CD4-positive, alpha-beta memory T cell (primary cell): ENCODE measurements around the gene PEAK3. TPM values are rescaled to one million over a fixed set of nuclear protein-coding genes. Genes with fewer than 3 reads are reported as not detected.

Source experiments
- CTCF ChIA-PET: fragments of 350-600 bp; sonication (Branson Sonifier 250); formaldehyde crosslinking; loops from one replicate; lab custom pipeline; 2021; ENCODE audit warnings: inconsistent platforms; ENCODE audit not compliant: partially characterized antibody; lab: Charles Lee
- POLR2A ChIA-PET: fragments of 350-600 bp; sonication (Branson Sonifier 250); formaldehyde crosslinking; loops from one replicate; lab custom pipeline; 2021; ENCODE audit not compliant: partially characterized antibody; lab: Charles Lee
- DNase-seq, 5 donors: peaks; one replicate each; pipeline versions ENCODE4 v3.0.0 to v3.0.0-alpha.2; 2020 to 2022; ENCODE audit warnings: mixed read lengths in 1 of 5
- H3K27ac ChIP-seq: one replicate; pipeline ENCODE4 v1.7.0; 2013; ENCODE audit warnings: low read depth, low read length
- H3K27me3 ChIP-seq: 2 replicates; pipeline ENCODE4 v1.7.0; 2013; ENCODE audit warnings: mild to moderate bottlenecking, low read length, moderate library complexity; ENCODE audit not compliant: insufficient read depth
- H3K36me3 ChIP-seq: 2 replicates; pipeline ENCODE4 v1.7.0; 2013; ENCODE audit warnings: mild to moderate bottlenecking, low read length, moderate library complexity; ENCODE audit not compliant: insufficient read depth
- H3K4me1 ChIP-seq: 2 replicates; pipeline ENCODE4 v1.7.0; 2013; ENCODE audit warnings: mild to moderate bottlenecking, low read length, moderate library complexity; ENCODE audit not compliant: insufficient read depth
- H3K4me3 ChIP-seq, 2 donors: one replicate each; pipeline ENCODE4 v1.7.0; 2013; ENCODE audit warnings: low read length in 2 of 2, mild to moderate bottlenecking in 1 of 2
- H3K9me3 ChIP-seq, 2 donors: one replicate each; pipeline ENCODE4 v1.7.0; 2013; ENCODE audit warnings: low read length in 2 of 2, control low read depth in 1 of 2; ENCODE audit not compliant: control insufficient read depth in 1 of 2
- H3K27ac Mint-ChIP-seq, 7 donors: one replicate each; pipeline ENCODE4 v1.8.0; 2020 to 2021; ENCODE audit warnings: mixed read lengths in 7 of 7, mild to moderate bottlenecking in 6 of 7, inconsistent platforms in 3 of 7, moderate library complexity in 3 of 7
- H3K27me3 Mint-ChIP-seq, 2 donors: one replicate each; pipeline ENCODE4 v1.8.0; 2020 to 2021; ENCODE audit warnings: mixed read lengths in 2 of 2
- H3K36me3 Mint-ChIP-seq, 2 donors: one replicate each; pipeline ENCODE4 v1.8.0; 2020 to 2021; ENCODE audit warnings: mixed read lengths in 2 of 2, inconsistent platforms in 1 of 2, mild to moderate bottlenecking in 1 of 2
- H3K4me1 Mint-ChIP-seq, 4 donors: one replicate each; pipeline ENCODE4 v1.8.0; 2020 to 2021; ENCODE audit warnings: mixed read lengths in 4 of 4, mild to moderate bottlenecking in 1 of 4
- H3K4me3 Mint-ChIP-seq, 8 donors: one replicate each; pipeline ENCODE4 v1.8.0; 2020 to 2021; ENCODE audit warnings: mixed read lengths in 8 of 8, mild to moderate bottlenecking in 7 of 8, moderate library complexity in 6 of 8, inconsistent platforms in 3 of 8
- H3K9me3 Mint-ChIP-seq, 8 donors: one replicate each; pipeline ENCODE4 v1.8.0; 2020 to 2021; ENCODE audit warnings: mixed read lengths in 8 of 8, mild to moderate bottlenecking in 5 of 8, inconsistent platforms in 3 of 8, moderate library complexity in 1 of 8
- intact Hi-C: fragments of 100-400 bp; cut with micrococcal nuclease; formaldehyde crosslinking; loops from one replicate; pipeline ENCODE4 v1.15.1; 2023
- polyA plus RNA-seq, 2 donors: library from polyadenylated mRNA; unstranded; fragments of 300-500 nt; fragmentation: Illumina TruSeq; gene quantifications; one replicate each; pipeline ENCODE4 v1.2.3, GENCODE V29; 2021
- total RNA-seq, 2 experiments: library from RNA; stranded (reverse); gene quantifications; one replicate each; pipeline ENCODE4 v1.2.3, GENCODE V29; 2021

Gene PEAK3
- total and polyA plus RNA-seq, 4 experiments from 2014 or later: 0.07 to 0.11 (median 0.07) TPM; not detected in 1

DNA sequence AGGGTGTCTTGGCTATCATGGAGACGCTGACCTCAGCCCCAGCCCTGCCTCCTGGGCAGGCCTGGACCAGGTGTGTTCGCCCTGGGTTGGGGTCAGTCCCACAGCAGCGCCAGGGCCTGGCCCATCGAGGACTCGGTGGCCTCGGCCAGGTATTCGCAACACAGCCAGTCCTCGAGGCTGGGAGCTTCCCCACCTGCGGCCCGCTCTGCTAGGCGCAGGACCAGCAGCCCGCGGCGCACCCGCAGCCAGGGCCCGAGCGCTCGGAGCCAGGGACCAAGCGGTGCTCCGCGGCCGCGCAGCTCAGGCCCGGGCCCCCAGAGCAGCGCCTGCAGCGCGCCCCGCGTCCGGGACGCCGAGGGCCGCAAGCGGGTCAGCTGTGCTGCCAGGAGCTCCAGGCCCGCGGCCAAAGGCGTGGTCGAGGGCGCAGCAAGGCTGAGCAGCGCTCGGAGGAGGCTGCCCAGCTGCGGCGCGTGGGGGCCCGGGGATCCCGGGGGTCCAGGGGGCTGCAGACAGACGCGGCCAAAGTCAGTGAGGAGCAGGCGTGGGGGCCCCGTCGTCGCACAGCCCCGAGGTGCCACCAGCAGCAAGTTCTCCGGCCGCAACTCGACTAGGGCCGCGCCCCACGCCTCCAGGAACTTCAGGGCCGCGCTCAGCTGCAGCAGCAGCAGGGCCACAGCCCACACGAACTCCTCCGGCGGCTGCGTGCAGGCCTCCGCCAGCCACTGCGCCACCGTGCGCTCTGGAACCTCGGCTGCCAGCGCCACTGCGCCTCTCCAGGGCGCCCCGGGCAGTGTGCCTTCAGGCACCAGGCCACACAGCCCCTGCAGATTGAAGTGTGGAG lies 6.2 kb downstream of the PEAK3 start:
- Histone ChIP-seq H3K4me3 (no peak overlapping the region), H3K27ac (no peak overlapping the region), H3K4me1 (peaks cover 36% of the 10 kb centered on the region), H3K36me3 (peaks cover 14% of the 10 kb centered on the region), H3K27me3 (no peaks in the 10 kb centered on the region), H3K9me3 (no peaks in the 10 kb centered on the region)
- ChIA-PET POLR2A (interaction anchor here (0.8 to 13.8 kb wide), 11 partner anchors 12 to 345 kb away, joined by 3 to 251 read pairs (median 11); partner anchors contain the start of genes AMH, GADD45B, JSRP1 and PLEKHJ1), CTCF (interaction anchor here (1.1 to 7.1 kb wide), 10 partner anchors 13 to 124 kb away, joined by 3 to 81 read pairs (median 16); partner anchors contain the start of genes AP3D1 and PLEKHJ1)
- intact Hi-C loops: no loop called here
- peak in 1 of 5 donors; percentile 43 for DNase-seq
- Mint-ChIP-seq H3K4me1 (peaks cover 23 to 40% (median 31%) of the 10 kb centered on the region in 4 donors), H3K4me3 (no peak overlapping the region), H3K27ac (peak overlapping the region in 1 of 7 donors; percentile 99), H3K9me3 (peaks cover 0 to 22% (median 0%) of the 10 kb centered on the region in 8 donors), H3K36me3 (peaks cover 16 to 25% of the 10 kb centered on the region in 2 donors), H3K27me3 (no peaks in the 10 kb centered on the region)

DNA sequence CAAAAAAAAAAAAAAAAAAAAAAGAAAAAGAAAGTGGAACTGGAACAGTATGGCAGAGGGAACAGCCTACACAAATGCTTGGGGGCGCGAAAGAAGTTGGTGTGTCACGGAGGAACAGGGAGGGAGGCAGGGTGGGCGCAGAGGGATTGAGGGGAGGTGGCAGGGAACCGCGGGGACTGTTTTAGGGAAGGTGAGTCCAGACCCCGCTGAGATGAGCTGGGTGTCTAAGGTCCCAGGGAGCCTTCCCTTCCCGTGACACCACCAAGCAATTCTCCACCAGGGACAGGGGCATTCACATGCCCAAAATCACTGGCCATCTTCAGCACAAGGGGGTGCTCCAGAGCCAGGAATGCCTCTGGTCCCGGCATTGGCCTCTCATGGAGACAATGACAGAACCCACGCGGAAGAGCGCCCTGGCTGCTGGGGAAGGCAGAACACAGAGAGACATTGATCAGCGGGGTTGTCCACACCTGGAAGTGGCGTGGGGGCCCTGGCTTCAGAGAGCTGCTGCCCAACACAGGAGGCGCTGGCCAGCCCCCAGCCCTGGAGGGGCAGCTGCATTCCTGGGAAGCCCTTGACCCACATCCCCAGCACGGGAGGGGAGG lies 6.9 kb downstream of the PEAK3 start:
- Histone ChIP-seq H3K4me3 (no peak overlapping the region), H3K27me3 (no peaks in the 10 kb centered on the region), H3K27ac (no peak overlapping the region), H3K36me3 (peaks cover 14% of the 10 kb centered on the region), H3K9me3 (no peaks in the 10 kb centered on the region), H3K4me1 (peaks cover 36% of the 10 kb centered on the region)
- ChIA-PET POLR2A (interaction anchor here (0.6 to 13.8 kb wide), 16 partner anchors 13 to 366 kb away, joined by 3 to 251 read pairs (median 7); partner anchors contain the start of genes AMH, GADD45B, JSRP1 and LSM7), CTCF (interaction anchor here (0.6 to 7.1 kb wide), 18 partner anchors 8 to 345 kb away, joined by 3 to 81 read pairs (median 6); partner anchors contain the start of genes AP3D1, PLEKHJ1 and TIMM13)
- Mint-ChIP-seq H3K9me3 (peaks cover 0 to 22% (median 0%) of the 10 kb centered on the region in 8 donors), H3K36me3 (peaks cover 16 to 26% of the 10 kb centered on the region in 2 donors), H3K4me1 (peaks cover 23 to 40% (median 31%) of the 10 kb centered on the region in 4 donors), H3K4me3 (peak overlapping the region in 6 of 8 donors; percentile 11 to 62 (median 52)), H3K27ac (peak overlapping the region; percentile 1 to 99 (median 74)), H3K27me3 (no peaks in the 10 kb centered on the region)
- intact Hi-C loops: loop anchor here (5.0 kb wide), 1 partner anchor 52 kb away; the partner anchor contains the start of genes LSM7 and SPPL2B
- DNase-seq: peak; percentile 50 to 59 (median 54)

DNA sequence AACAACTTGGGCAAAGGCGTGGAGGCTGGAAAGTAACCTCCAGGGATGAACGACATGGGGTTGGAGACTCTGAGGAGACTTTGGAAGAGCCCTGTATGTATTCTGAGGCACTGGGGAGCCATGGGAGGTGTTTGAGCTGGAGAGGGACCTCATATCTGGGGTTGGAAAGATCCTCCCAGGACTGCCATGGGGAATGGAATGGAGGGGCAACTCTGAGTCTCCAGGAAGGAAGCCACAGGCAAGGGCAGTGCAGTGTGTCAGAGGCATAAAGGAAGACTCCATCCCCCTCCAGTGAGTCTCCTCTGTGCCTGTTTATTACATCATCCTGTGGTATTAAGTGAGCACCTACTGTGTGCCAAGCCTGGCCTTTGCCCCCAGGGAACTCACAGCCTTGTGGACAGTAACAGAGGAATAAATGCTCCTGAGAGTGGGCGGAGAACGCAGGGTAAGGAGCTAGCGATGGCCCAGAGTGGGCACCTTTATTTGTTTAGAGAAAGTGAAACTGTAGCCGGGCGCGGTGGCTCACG lies 7.7 kb downstream of the PEAK3 start:
- no peaks in the 10 kb centered on the region for H3K9me3 ChIP-seq
- ChIA-PET CTCF (interaction anchor here (0.6 to 7.1 kb wide), 21 partner anchors 9 to 346 kb away, joined by 3 to 81 read pairs (median 5); partner anchors contain the start of genes AP3D1, PLEKHJ1 and TIMM13), POLR2A (interaction anchor here (0.6 to 13.8 kb wide), 17 partner anchors 11 to 367 kb away, joined by 3 to 251 read pairs (median 5); partner anchors contain the start of genes AMH, GADD45B, JSRP1 and LMNB2)
- peak overlapping the region in 6 of 8 donors; percentile 36 to 70 (median 54) for H3K4me3 Mint-ChIP-seq
- peaks cover 23 to 44% (median 31%) of the 10 kb centered on the region in 4 donors for H3K4me1 Mint-ChIP-seq
- peak overlapping the region in 1 of 2 donors; percentile 41 for H3K4me3 ChIP-seq
- DNase-seq: peak in 1 of 5 donors; percentile 42
- H3K27ac Mint-ChIP-seq: peak overlapping the region; percentile 29 to 99 (median 86)
- intact Hi-C loops: loop anchor here (5.0 kb wide), 1 partner anchor 53 kb away; the partner anchor contains the start of genes LSM7 and SPPL2B
- H3K27me3 ChIP-seq: no peaks in the 10 kb centered on the region
- peaks cover 16 to 33% of the 10 kb centered on the region in 2 donors for H3K36me3 Mint-ChIP-seq
- peaks cover 14% of the 10 kb centered on the region for H3K36me3 ChIP-seq
- H3K27me3 Mint-ChIP-seq: no peaks in the 10 kb centered on the region
- peaks cover 36% of the 10 kb centered on the region for H3K4me1 ChIP-seq
- peak overlapping the region; percentile 58 for H3K27ac ChIP-seq
- H3K9me3 Mint-ChIP-seq: peaks cover 0 to 27% (median 0%) of the 10 kb centered on the region in 8 donors

DNA sequence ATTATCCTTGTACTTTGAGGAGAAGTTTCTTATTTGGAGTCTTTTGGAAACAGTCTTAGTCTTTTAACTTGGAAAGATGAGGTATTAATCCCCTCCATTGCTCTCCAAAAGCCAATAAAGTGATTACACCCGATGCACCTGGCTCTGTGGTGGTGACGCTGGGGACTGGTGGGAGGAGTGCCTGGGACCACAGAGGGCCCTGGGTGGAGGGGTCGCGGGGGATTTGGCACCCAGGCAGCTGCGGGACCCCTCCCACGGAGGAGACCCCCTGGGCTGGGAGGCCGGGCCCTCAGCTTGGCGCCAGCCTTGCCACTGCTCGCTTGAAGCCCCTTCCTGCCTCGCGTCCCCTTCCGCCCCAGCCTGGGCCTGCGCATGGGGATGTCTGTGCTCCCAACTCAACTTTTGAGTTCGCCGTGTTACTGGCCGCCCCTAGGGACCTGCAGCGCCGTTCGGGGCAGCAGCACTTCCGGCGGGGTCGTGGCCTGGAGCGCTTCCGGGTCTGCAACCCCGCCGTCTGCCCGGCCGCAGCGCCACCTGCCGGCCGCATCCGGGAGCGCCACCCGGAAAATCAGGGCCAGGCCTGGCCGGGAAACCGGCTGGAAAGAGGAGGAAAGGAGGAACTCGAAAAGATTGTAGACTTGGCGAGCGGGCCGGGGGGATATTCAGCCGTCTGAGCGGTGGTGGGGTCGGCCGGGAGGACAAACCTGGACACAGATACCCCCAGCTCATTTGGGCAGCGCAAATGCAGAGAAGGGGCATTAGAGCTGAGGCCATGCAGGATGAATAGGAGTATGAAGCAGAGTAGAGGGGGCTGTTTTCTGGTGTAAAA lies 8.4 kb downstream of the PEAK3 start:
- Mint-ChIP-seq H3K36me3 (peaks cover 16 to 36% of the 10 kb centered on the region in 2 donors), H3K4me1 (peaks cover 23 to 51% (median 32%) of the 10 kb centered on the region in 4 donors), H3K27ac (peak overlapping the region; percentile 64 to 99 (median 86)), H3K4me3 (peak overlapping the region; percentile 40 to 79 (median 78)), H3K9me3 (peaks cover 0 to 28% (median 0%) of the 10 kb centered on the region in 8 donors), H3K27me3 (no peaks in the 10 kb centered on the region)
- DNase-seq: peak; percentile 70 to 82 (median 74)
- peak overlapping the region; percentile 58 for H3K27ac ChIP-seq
- no peaks in the 10 kb centered on the region for H3K27me3 ChIP-seq
- CTCF ChIA-PET: interaction anchor here (1.0 to 7.1 kb wide), 15 partner anchors 10 to 306 kb away, joined by 3 to 81 read pairs (median 9); partner anchors contain the start of genes PLEKHJ1 and TIMM13
- intact Hi-C loops: loop anchor here (1.0 to 5.0 kb wide), 4 partner anchors 15 to 117 kb away; partner anchors contain the start of genes LSM7, PLEKHJ1, SF3A2 and SPPL2B
- no peaks in the 10 kb centered on the region for H3K9me3 ChIP-seq
- H3K4me1 ChIP-seq: peaks cover 40% of the 10 kb centered on the region
- peak overlapping the region in 1 of 2 donors; percentile 41 for H3K4me3 ChIP-seq
- H3K36me3 ChIP-seq: peaks cover 14% of the 10 kb centered on the region
- POLR2A ChIA-PET: interaction anchor here (0.9 to 13.8 kb wide), 15 partner anchors 12 to 229 kb away, joined by 3 to 251 read pairs (median 9); partner anchors contain the start of genes AMH, GADD45B, JSRP1 and LMNB2

DNA sequence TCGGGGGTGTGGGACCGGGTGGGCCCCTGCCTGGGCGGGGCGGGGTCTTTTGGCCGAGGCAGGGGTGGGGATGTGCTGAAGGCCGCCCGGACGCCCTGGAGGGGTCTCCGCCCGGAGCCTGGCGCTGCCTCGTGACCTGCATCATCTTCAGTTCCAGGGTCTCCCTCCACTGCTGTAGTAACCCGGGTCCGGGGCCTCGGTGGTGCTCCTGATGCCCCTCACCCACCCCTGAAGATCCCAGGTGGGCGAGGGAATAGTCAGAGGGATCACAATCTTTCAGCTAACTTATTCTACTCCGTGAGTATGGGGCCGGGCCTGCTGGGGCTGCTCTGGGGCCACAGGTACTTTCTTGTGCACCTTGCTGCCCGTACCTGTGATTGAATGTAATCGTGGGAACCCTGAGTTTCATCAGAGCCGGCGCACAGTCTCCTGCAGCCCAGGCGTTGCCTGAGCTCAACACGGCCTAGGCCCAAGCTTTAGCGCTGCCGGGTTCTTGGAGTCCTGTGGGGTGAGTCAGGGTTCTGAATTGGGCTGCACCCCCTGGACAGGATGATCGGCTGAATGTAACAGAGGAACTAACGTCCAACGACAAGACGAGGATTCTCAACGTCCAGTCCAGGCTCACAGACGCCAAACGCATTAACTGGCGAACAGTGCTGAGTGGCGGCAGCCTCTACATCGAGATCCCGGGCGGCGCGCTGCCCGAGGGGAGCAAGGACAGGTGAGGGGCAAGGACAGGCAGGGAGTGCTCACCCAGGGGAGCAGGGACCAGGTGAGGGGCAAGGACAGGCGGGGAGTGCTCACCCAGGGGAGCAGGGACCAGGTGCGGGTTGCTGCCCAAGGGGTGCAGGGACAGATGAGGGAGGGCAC lies 10.5 kb downstream of the PEAK3 start:
- Mint-ChIP-seq H3K36me3 (peaks cover 16 to 33% of the 10 kb centered on the region in 2 donors), H3K4me1 (peaks cover 20 to 52% (median 34%) of the 10 kb centered on the region in 4 donors), H3K27me3 (no peaks in the 10 kb centered on the region), H3K4me3 (peak overlapping the region; percentile 86 to 95 (median 88)), H3K9me3 (peaks cover 0 to 28% (median 0%) of the 10 kb centered on the region in 8 donors), H3K27ac (peak overlapping the region; percentile 84 to 99 (median 93))
- Histone ChIP-seq H3K27ac (peak overlapping the region; percentile 91), H3K27me3 (no peaks in the 10 kb centered on the region), H3K4me3 (peak overlapping the region in 1 of 2 donors; percentile 83), H3K4me1 (peaks cover 49% of the 10 kb centered on the region), H3K9me3 (no peaks in the 10 kb centered on the region), H3K36me3 (peaks cover 14% of the 10 kb centered on the region)
- POLR2A ChIA-PET: interaction anchor here (0.6 to 13.8 kb wide), 17 partner anchors 9 to 400 kb away, joined by 3 to 251 read pairs (median 5); partner anchors contain the start of genes AMH, DOT1L, GADD45B and JSRP1
- intact Hi-C loops: loop anchor here (5.0 kb wide), 1 partner anchor 56 kb away; the partner anchor contains the start of genes LSM7 and SPPL2B
- CTCF ChIA-PET: interaction anchor here (0.6 to 5.9 kb wide), 9 partner anchors 11 to 1348 kb away, joined by 3 to 67 read pairs (median 4); partner anchors contain the start of gene PLEKHJ1
- peak in 3 of 5 donors; percentile 37 to 41 (median 38) for DNase-seq
